DND-41 (cell line): Measurements from ENCODE around the gene TIMM50.
"Not testable (repeated sequence)": the region's sequence is repeated elsewhere in the genome, so short reads cannot be mapped to it uniquely, and the experiment has no call there.

Experiments
- CTCF ChIP-seq: IDR thresholded peaks from 2 replicates; pipeline ENCODE4 v1.5.1; 2012; ENCODE audit warnings: borderline replicate concordance, low read length, moderate library complexity, mild to moderate bottlenecking; ENCODE audit not compliant: poor library complexity, severe bottlenecking; ENCODE audit errors: extremely low read depth
- EZH2 ChIP-seq: IDR thresholded peaks from 3 replicates; pipeline ENCODE4 v1.6.1; 2012; ENCODE audit warnings: borderline replicate concordance, low read depth, mild to moderate bottlenecking, moderate library complexity, low read length, inconsistent platforms; ENCODE audit not compliant: severe bottlenecking

DNA sequence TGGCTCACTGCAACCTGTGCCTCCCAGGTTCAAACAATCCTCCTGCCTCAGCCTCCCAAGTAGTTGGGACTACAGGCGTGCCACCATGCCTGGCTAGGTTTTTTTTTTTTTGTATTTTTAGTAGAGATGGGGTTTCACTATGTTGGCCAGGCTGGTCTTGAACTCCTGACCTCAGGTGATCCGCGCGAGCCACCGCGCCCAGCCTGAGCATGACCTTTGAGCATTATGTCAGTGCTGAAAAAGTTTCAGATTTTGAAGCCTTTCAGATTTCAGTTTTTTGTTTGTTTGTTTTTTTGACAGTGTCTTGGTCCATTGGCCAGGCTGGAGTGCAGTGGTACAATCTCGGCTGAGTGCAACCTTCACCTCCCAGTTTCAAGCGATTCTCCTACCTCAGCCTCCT, 29.4 kb upstream of the TIMM50 start:
- not testable (repeated sequence) for TF ChIP-seq CTCF, EZH2
